HEK293 (cell line): ENCODE measurements around the gene SGPL1.

ENCODE experiments used
- CTCF ChIA-PET: fragments of 350-600 bp; formaldehyde crosslinking; extraction: SDS; loops from one replicate; lab custom pipeline; 2021; ENCODE audit warnings: antibody characterized with exemption; lab: Yijun Ruan, JAX
- POLR2A ChIA-PET: fragments of 300-600 bp; formaldehyde crosslinking; extraction: SDS; loops from one replicate; lab custom pipeline; 2020; ENCODE audit warnings: antibody characterized with exemption, inconsistent platforms; lab: Yijun Ruan, JAX
- H3K27ac ChIP-seq: fragments of 200-500 bp; sonication (Bioruptor generic); 2 replicates; pipeline ENCODE4 v1.5.1; 2014; ENCODE audit warnings: low read depth, low read length, control low read depth, inconsistent platforms; ENCODE audit errors: extremely low read depth
- H3K36me3 ChIP-seq, 2 experiments: fragments of 200-500 bp in 1 of 2; sonication (Bioruptor generic) in 1 of 2; 1 replicate in 1 of 2; 2 replicates in 1 of 2; pipeline ENCODE4 v1.5.1; 2014 to 2017; ENCODE audit warnings: inconsistent platforms in 2 of 2, low read length in 2 of 2; ENCODE audit not compliant: control insufficient read depth in 2 of 2, insufficient read depth in 1 of 2
- H3K4me1 ChIP-seq: fragments of 200-500 bp; sonication (Bioruptor generic); 2 replicates; pipeline ENCODE4 v1.5.1; 2014; ENCODE audit warnings: mild to moderate bottlenecking, low read length, inconsistent platforms; ENCODE audit not compliant: control insufficient read depth, insufficient read depth
- H3K4me3 ChIP-seq: 2 replicates; pipeline ENCODE4 v1.5.1; 2011; ENCODE audit warnings: low read depth, mild to moderate bottlenecking, control low read depth, low read length, moderate library complexity
- H3K9me3 ChIP-seq: fragments of 200-500 bp; sonication (Bioruptor generic); 2 replicates; pipeline ENCODE4 v1.5.1; 2014; ENCODE audit warnings: low read depth, low read length, inconsistent platforms; ENCODE audit not compliant: control insufficient read depth, insufficient read depth
- GLIS2 ChIP-seq: fragments of 450-650 bp; formaldehyde crosslinking; IDR thresholded peaks from 2 replicates; pipeline ENCODE4 v1.5.1; 2016; ENCODE audit warnings: missing biosample characterization, missing genetic modification characterization
- IKZF3 ChIP-seq: fragments of 450-650 bp; IDR thresholded peaks from 2 replicates; pipeline ENCODE4 v1.5.0; 2018; ENCODE audit warnings: missing biosample characterization, mild to moderate bottlenecking, missing genetic modification characterization, moderate library complexity
- KLF10 ChIP-seq: fragments of 450-650 bp; IDR thresholded peaks from 2 replicates; pipeline ENCODE4 v1.5.1; 2018; ENCODE audit warnings: missing biosample characterization, mild to moderate bottlenecking, missing genetic modification characterization
- TCF7L2 ChIP-seq: IDR thresholded peaks from 2 replicates; pipeline ENCODE4 v1.6.1; 2011; ENCODE audit warnings: low read depth, mild to moderate bottlenecking, inconsistent platforms, low read length, moderate library complexity, borderline replicate concordance
- ZBTB11 ChIP-seq: fragments of 450-650 bp; formaldehyde crosslinking; conservative IDR thresholded peaks from 2 replicates; pipeline ENCODE4 v1.5.1; 2016; ENCODE audit warnings: low read depth, missing biosample characterization, missing genetic modification characterization
- ZBTB26 ChIP-seq: fragments of 450-650 bp; formaldehyde crosslinking; optimal IDR thresholded peaks from 2 replicates; pipeline ENCODE3; 2016; ENCODE audit warnings: missing biosample characterization, mild to moderate bottlenecking, missing genetic modification characterization
- ZNF112 ChIP-seq: fragments of 450-650 bp; formaldehyde crosslinking; IDR thresholded peaks from 2 replicates; pipeline ENCODE4 v1.5.0; 2017; ENCODE audit warnings: missing biosample characterization, missing genetic modification characterization
- ZNF132 ChIP-seq: fragments of 450-650 bp; formaldehyde crosslinking; IDR thresholded peaks from 2 replicates; pipeline ENCODE4 v1.5.1; 2017; ENCODE audit warnings: missing biosample characterization, missing genetic modification characterization, borderline replicate concordance
- ZNF138 ChIP-seq: fragments of 450-650 bp; formaldehyde crosslinking; IDR thresholded peaks from 2 replicates; pipeline ENCODE4 v1.5.1; 2016; ENCODE audit warnings: missing biosample characterization, missing genetic modification characterization, borderline replicate concordance
- ZNF19 ChIP-seq: fragments of 450-650 bp; formaldehyde crosslinking; IDR thresholded peaks from 2 replicates; pipeline ENCODE4; 2016; ENCODE audit warnings: missing biosample characterization, missing genetic modification characterization, low read depth
- ZNF274 ChIP-seq, 2 experiments: fragments of 200-500 bp in 1 of 2; fragments of 450-650 bp in 1 of 2; sonication (Bioruptor generic) in 1 of 2; formaldehyde crosslinking in 1 of 2; IDR thresholded peaks; 2 replicates each; pipeline versions ENCODE4 v1.5.1 to v1.6.1; 2014 to 2016; ENCODE audit warnings: borderline replicate concordance in 1 of 2, inconsistent platforms in 1 of 2, low read length in 1 of 2, missing biosample characterization in 1 of 2, missing genetic modification characterization in 1 of 2
- ZNF335 ChIP-seq: fragments of 450-650 bp; formaldehyde crosslinking; conservative IDR thresholded peaks from 2 replicates; pipeline ENCODE4 v1.5.1; 2016; ENCODE audit warnings: missing biosample characterization, missing genetic modification characterization
- ZNF341 ChIP-seq: fragments of 450-650 bp; formaldehyde crosslinking; IDR thresholded peaks from 2 replicates; pipeline ENCODE4; 2016; ENCODE audit warnings: low read depth, missing biosample characterization, missing genetic modification characterization
- ZNF37A ChIP-seq: fragments of 450-650 bp; IDR thresholded peaks from 2 replicates; pipeline ENCODE4 v1.5.1; 2018; ENCODE audit warnings: missing biosample characterization, missing genetic modification characterization
- ZNF394 ChIP-seq: fragments of 450-650 bp; formaldehyde crosslinking; IDR thresholded peaks from 2 replicates; pipeline ENCODE4 v1.5.1; 2016; ENCODE audit warnings: missing biosample characterization, missing genetic modification characterization, mild to moderate bottlenecking, moderate library complexity, borderline replicate concordance
- ZNF433 ChIP-seq: fragments of 450-650 bp; formaldehyde crosslinking; IDR thresholded peaks from 2 replicates; pipeline ENCODE4 v1.5.1; 2016; ENCODE audit warnings: missing biosample characterization, missing genetic modification characterization, low read depth
- ZNF571 ChIP-seq: fragments of 450-650 bp; formaldehyde crosslinking; IDR thresholded peaks from 2 replicates; pipeline ENCODE4 v1.5.0; 2017; ENCODE audit warnings: missing biosample characterization, missing genetic modification characterization
- ZNF629 ChIP-seq: fragments of 450-650 bp; formaldehyde crosslinking; IDR thresholded peaks from 2 replicates; pipeline ENCODE4 v1.5.1; 2017; ENCODE audit warnings: missing biosample characterization, missing genetic modification characterization
- ZNF654 ChIP-seq: fragments of 450-650 bp; formaldehyde crosslinking; IDR thresholded peaks from 2 replicates; pipeline ENCODE4 v1.5.1; 2016; ENCODE audit warnings: low read depth, missing biosample characterization, missing genetic modification characterization
- ZNF776 ChIP-seq: fragments of 450-650 bp; formaldehyde crosslinking; IDR thresholded peaks from 2 replicates; pipeline ENCODE4 v1.5.0; 2017; ENCODE audit warnings: missing biosample characterization, missing genetic modification characterization, borderline replicate concordance
- ZSCAN30 ChIP-seq: fragments of 450-650 bp; IDR thresholded peaks from 2 replicates; pipeline ENCODE4 v1.5.1; 2018; ENCODE audit warnings: missing biosample characterization, mild to moderate bottlenecking, missing genetic modification characterization, moderate library complexity
- ZSCAN5A ChIP-seq: fragments of 450-650 bp; formaldehyde crosslinking; IDR thresholded peaks from 2 replicates; pipeline ENCODE4 v1.5.1; 2016; ENCODE audit warnings: missing biosample characterization, missing genetic modification characterization
- ZXDB ChIP-seq: fragments of 450-650 bp; formaldehyde crosslinking; IDR thresholded peaks from 2 replicates; pipeline ENCODE4 v1.5.1; 2016; ENCODE audit warnings: missing biosample characterization, missing genetic modification characterization
- TF ChIP-seq, protein P1 (sequence below): fragments of 450-650 bp; formaldehyde crosslinking; IDR thresholded peaks from 2 replicates; pipeline ENCODE4 v1.5.1; 2016; ENCODE audit warnings: missing biosample characterization, missing genetic modification characterization
- TF ChIP-seq, protein P2 (sequence below): fragments of 450-650 bp; formaldehyde crosslinking; IDR thresholded peaks from 2 replicates; pipeline ENCODE4 v1.5.1; 2017; ENCODE audit warnings: missing biosample characterization, missing genetic modification characterization
- TF ChIP-seq, protein P3 (sequence below): fragments of 450-650 bp; formaldehyde crosslinking; IDR thresholded peaks from 2 replicates; pipeline ENCODE4 v1.5.1; 2017; ENCODE audit warnings: missing biosample characterization, missing genetic modification characterization

SGPL1 gene

DNA sequence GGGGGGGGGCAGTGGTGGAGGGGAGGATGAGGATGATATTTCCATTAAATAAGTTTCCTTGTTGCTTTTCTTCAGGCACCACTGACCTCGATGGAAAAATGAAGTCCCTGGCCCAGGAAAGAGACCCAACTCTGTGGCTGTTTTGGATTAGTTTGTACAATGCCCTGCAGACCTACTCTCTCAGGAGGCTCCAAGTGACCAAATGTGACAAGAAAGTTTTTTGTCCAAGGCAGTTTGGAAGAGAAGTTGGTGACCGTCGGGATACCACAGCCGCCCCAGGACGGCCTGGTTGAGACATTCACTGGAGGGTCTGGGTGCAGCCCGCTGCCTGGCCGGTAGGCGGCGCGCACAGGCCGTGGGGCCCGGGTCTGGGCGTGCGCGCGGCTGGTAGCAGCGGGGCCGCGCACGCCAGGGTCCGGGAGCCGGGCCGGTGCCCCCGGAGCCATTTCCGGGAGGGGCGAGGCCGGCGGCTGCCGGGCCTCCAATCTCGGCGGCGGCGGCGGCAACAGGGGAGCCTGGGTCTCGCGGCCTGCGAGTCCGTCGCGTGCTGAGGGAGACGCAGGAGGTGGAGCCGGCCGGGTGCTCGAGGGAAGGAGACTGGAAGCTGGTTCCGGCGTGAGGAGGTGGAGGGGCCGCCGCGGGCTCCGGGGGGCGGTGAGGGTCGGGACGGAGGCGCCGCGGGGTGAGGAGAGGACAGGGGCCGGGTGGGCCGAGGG lies at the start of gene SGPL1:
SGPL1 (plus strand) TSS at position 445 of the 716 bp plus-strand sequence. CDS start 906 bp downstream, outside the sequence.
- Histone ChIP-seq H3K4me3 (peak within 1 kb of the TSS; percentile 82), H3K27ac (peak within 1 kb of the TSS; percentile 94), H3K9me3 (no peaks in the 10 kb centered on the region), H3K36me3 (peaks cover 10 to 28% of the 10 kb centered on the region in 2 experiments; a peak in 2 of 3 replicates), H3K4me1 (no peaks in the 10 kb centered on the region)
- POLR2A ChIA-PET = interaction anchor here (1.0 to 1.9 kb wide), 3 partner anchors 22 to 72 kb away, joined by 3 to 6 read pairs (median 3); no protein-coding TSS in a partner anchor
- CTCF ChIA-PET = interaction anchor here (0.5 to 3.8 kb wide), 8 partner anchors 24 to 358 kb away, joined by 3 to 20 read pairs (median 4); no protein-coding TSS in a partner anchor
- TF ChIP-seq ZNF112 (tag by site-specific recombination) (no peak), ZNF629 (tag by site-specific recombination) (no peak), ZSCAN30 (peak; percentile 83), ZBTB26 (tag by site-specific recombination) (peak; percentile 68), KLF10 (tag by site-specific recombination) (peak; percentile 47; the same call in 1 of the 2 replicates), ZNF138 (tag by site-specific recombination) (no peak), ZNF37A (tag by site-specific recombination) (no peak), ZNF19 (tag by site-specific recombination) (no peak), TCF7L2 (no peak), ZNF571 (tag by site-specific recombination) (no peak), ZXDB (tag by site-specific recombination) (peak; percentile 16; the same call in 1 of the 2 replicates), ZSCAN5A (tag by site-specific recombination) (0 out of 2 replicates have a peak, but pooled peaks have one; percentile 42), ZNF132 (no peak), IKZF3 (0 out of 2 replicates have a peak, but pooled peaks have one; percentile 27), ZNF341 (tag by site-specific recombination) (no peak), ZNF776 (tag by site-specific recombination) (no peak), ZNF274 (IDR thresholded peaks at IDR 0.05; ENCODE audit: low read length) (no peak), ZNF274 (tag by site-specific recombination; IDR thresholded peaks at IDR 0.05; ENCODE audit: borderline replicate concordance) (no peak), ZNF654 (tag by site-specific recombination) (peak; percentile 42), ZNF335 (tag by site-specific recombination) (peak; percentile 38), GLIS2 (peak; percentile 37; the same call in 1 of the 2 replicates), ZBTB11 (tag by site-specific recombination) (peak; percentile 64), ZNF433 (tag by site-specific recombination) (no peak), ZNF394 (no peak)
- TF ChIP-seq, protein P1, sequence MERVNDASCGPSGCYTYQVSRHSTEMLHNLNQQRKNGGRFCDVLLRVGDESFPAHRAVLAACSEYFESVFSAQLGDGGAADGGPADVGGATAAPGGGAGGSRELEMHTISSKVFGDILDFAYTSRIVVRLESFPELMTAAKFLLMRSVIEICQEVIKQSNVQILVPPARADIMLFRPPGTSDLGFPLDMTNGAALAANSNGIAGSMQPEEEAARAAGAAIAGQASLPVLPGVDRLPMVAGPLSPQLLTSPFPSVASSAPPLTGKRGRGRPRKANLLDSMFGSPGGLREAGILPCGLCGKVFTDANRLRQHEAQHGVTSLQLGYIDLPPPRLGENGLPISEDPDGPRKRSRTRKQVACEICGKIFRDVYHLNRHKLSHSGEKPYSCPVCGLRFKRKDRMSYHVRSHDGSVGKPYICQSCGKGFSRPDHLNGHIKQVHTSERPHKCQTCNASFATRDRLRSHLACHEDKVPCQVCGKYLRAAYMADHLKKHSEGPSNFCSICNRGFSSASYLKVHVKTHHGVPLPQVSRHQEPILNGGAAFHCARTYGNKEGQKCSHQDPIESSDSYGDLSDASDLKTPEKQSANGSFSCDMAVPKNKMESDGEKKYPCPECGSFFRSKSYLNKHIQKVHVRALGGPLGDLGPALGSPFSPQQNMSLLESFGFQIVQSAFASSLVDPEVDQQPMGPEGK (tag by site-specific recombination) = peak; percentile 59
- TF ChIP-seq, protein P2, sequence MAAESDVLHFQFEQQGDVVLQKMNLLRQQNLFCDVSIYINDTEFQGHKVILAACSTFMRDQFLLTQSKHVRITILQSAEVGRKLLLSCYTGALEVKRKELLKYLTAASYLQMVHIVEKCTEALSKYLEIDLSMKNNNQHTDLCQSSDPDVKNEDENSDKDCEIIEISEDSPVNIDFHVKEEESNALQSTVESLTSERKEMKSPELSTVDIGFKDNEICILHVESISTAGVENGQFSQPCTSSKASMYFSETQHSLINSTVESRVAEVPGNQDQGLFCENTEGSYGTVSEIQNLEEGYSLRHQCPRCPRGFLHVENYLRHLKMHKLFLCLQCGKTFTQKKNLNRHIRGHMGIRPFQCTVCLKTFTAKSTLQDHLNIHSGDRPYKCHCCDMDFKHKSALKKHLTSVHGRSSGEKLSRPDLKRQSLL (tag by site-specific recombination) = peak; percentile 66
- TF ChIP-seq, protein P3, sequence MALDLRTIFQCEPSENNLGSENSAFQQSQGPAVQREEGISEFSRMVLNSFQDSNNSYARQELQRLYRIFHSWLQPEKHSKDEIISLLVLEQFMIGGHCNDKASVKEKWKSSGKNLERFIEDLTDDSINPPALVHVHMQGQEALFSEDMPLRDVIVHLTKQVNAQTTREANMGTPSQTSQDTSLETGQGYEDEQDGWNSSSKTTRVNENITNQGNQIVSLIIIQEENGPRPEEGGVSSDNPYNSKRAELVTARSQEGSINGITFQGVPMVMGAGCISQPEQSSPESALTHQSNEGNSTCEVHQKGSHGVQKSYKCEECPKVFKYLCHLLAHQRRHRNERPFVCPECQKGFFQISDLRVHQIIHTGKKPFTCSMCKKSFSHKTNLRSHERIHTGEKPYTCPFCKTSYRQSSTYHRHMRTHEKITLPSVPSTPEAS (tag by site-specific recombination) = no peak
